Lower leg skin (tissue), 3 donors: ENCODE data around the gene RNASE9.

Experiments used
- POLR2A ChIP-seq, 2 donors: fragments of 450-650 bp; IDR thresholded peaks; one replicate each; pipeline ENCODE4 v1.6.1; 2016 to 2017; ENCODE audit warnings: antibody characterized with exemption in 2 of 2, mild to moderate bottlenecking in 1 of 2, moderate library complexity in 1 of 2
- TF ChIP-seq, protein P1 (sequence below), 3 donors: fragments of 450-650 bp; IDR thresholded peaks; one replicate each; pipeline ENCODE4 v1.5.1; 2016; ENCODE audit warnings: antibody characterized with exemption in 3 of 3, mild to moderate bottlenecking in 3 of 3, moderate library complexity in 2 of 3

DNA sequence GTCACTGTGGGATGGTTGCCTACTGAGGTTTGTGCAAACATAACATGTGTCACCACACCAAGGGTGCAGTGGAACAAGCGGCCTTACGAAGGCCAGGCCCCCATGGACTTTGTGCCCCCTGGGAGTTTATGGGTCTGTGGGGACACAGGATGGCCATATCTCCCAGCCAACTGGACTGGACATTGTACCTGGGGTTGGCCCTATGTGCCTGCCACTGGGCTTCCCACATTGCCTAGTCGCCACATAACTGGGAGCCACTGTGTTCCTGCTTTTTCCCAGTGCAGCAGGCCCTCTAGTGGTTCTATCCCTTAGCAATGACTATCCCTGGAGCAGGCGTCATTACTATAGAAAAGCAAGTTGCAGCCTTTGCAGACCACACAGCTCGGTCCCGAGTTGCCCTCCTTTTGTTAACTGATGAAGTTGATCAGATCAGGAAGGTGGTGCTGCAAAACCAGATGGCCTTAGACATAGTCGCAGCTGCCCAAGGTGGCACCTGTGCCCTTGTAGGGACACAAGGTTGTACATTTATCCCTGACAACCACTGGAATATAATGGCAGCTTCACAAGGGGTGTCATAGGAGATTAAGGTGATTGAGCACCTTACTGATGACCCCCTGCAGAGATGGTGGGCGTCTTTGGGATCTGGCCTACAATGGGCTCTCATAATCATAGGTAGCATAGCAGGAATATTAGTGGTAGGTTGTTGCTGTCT, 45.5 kb upstream of the RNASE9 start:
- TF ChIP-seq, protein P1, sequence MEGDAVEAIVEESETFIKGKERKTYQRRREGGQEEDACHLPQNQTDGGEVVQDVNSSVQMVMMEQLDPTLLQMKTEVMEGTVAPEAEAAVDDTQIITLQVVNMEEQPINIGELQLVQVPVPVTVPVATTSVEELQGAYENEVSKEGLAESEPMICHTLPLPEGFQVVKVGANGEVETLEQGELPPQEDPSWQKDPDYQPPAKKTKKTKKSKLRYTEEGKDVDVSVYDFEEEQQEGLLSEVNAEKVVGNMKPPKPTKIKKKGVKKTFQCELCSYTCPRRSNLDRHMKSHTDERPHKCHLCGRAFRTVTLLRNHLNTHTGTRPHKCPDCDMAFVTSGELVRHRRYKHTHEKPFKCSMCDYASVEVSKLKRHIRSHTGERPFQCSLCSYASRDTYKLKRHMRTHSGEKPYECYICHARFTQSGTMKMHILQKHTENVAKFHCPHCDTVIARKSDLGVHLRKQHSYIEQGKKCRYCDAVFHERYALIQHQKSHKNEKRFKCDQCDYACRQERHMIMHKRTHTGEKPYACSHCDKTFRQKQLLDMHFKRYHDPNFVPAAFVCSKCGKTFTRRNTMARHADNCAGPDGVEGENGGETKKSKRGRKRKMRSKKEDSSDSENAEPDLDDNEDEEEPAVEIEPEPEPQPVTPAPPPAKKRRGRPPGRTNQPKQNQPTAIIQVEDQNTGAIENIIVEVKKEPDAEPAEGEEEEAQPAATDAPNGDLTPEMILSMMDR (IDR thresholded peaks at IDR 0.05): no peak
- no peak for TF ChIP-seq POLR2A (IDR thresholded peaks at IDR 0.05)
